Measurements from ENCODE around the gene PTPRD. TPM values are rescaled to one million over a fixed set of nuclear protein-coding genes. Genes with fewer than 3 reads are reported as not detected.

Gene PTPRD
- total and polyA plus RNA-seq, 9 of the 15 experiments (the other 6 are each of a cell fraction or from before 2014, with no cell fraction given) = 0.11 TPM; not detected in 8

DNA sequence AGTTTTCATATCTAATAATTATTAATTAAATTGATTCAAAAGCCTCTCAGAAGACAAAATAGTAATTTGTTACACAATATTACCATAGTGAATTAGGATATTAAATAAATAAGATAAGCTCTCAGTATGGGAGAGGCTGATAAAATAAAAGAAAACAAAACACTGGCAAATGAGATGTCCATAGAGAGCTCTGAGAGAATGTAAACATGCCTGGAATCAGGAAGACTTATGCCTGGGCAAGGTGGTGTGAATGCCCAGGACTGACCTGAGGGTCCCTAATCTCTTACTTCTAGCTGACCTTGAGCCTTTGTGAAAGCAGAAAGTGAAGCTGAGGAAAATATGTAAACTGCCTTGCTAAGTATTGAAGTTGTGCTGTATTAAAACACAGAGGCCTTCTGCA lies 616.5 kb downstream of the PTPRD start:
- no peak overlapping the region for H2AFZ ChIP-seq (ENCODE audit: low read depth, low read length)
- no peak overlapping the region for H3K4me3 ChIP-seq
- DNase-seq (ENCODE audit: extremely low read depth in 1 of 4, low spot score in 3 of 4) (no peak), FAIRE-seq (no peak), ATAC-seq (no peak)
- H4K20me1 ChIP-seq (replicated peaks; ENCODE audit: control insufficient read depth, insufficient read depth, low read length) = no peaks in the 10 kb centered on the region
- H3K79me2 ChIP-seq (ENCODE audit: control insufficient read depth, insufficient read depth, low read length) = no peaks in the 10 kb centered on the region
- H3K36me3 ChIP-seq (ENCODE audit: control insufficient read depth, insufficient read depth, low read length) = no peaks in the 10 kb centered on the region
- H3K27me3 ChIP-seq (ENCODE audit: control insufficient read depth in 2 of 2, insufficient read depth in 2 of 2, low read length in 2 of 2) = no peaks in the 10 kb centered on the region
- H3K9me3 ChIP-seq (replicated peaks; ENCODE audit: control insufficient read depth, insufficient read depth, low read depth, low read length) = no peaks in the 10 kb centered on the region
- intact Hi-C loops (cut with micrococcal nuclease) (no loop called here), in situ Hi-C loops (cut with MboI) (no loop called here)
- ChIA-PET POLR2A (no interaction called here), CTCF (ENCODE audit: low intra/inter-chr PET ratio) (no interaction called here)
- H3K4me2 ChIP-seq (ENCODE audit: insufficient read depth, low read length) = no peak overlapping the region
- no peak for TF ChIP-seq BRD9 (IDR thresholded peaks at IDR 0.05; ENCODE audit: low read depth, partially characterized antibody)
- no peak for TF ChIP-seq MTA2 (IDR thresholded peaks at IDR 0.05; ENCODE audit: low read depth)
- TF ChIP-seq, protein P1, sequence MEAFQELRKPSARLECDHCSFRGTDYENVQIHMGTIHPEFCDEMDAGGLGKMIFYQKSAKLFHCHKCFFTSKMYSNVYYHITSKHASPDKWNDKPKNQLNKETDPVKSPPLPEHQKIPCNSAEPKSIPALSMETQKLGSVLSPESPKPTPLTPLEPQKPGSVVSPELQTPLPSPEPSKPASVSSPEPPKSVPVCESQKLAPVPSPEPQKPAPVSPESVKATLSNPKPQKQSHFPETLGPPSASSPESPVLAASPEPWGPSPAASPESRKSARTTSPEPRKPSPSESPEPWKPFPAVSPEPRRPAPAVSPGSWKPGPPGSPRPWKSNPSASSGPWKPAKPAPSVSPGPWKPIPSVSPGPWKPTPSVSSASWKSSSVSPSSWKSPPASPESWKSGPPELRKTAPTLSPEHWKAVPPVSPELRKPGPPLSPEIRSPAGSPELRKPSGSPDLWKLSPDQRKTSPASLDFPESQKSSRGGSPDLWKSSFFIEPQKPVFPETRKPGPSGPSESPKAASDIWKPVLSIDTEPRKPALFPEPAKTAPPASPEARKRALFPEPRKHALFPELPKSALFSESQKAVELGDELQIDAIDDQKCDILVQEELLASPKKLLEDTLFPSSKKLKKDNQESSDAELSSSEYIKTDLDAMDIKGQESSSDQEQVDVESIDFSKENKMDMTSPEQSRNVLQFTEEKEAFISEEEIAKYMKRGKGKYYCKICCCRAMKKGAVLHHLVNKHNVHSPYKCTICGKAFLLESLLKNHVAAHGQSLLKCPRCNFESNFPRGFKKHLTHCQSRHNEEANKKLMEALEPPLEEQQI (IDR thresholded peaks at IDR 0.05) = no peak
- no peak for TF ChIP-seq TAF1 (IDR thresholded peaks at IDR 0.05; ENCODE audit: control insufficient read depth, extremely low read depth, insufficient read depth, low read length, severe bottlenecking)
- no peak for TF ChIP-seq EWSR1 (IDR thresholded peaks at IDR 0.05; ENCODE audit: borderline replicate concordance, low read depth, partially characterized antibody)
- no peak for TF ChIP-seq PCBP2 (IDR thresholded peaks at IDR 0.05; ENCODE audit: low read depth, low read length, poor library complexity, severe bottlenecking)
- TF ChIP-seq EP400 (IDR thresholded peaks at IDR 0.05) = no peak
- TF ChIP-seq HMG20A (CRISPR knock-in tag; conservative IDR thresholded peaks at IDR 0.05) = no peak
- no peak for TF ChIP-seq ZNF282 (CRISPR knock-in tag; IDR thresholded peaks at IDR 0.05)
- no peak for TF ChIP-seq ZNF551 (CRISPR knock-in tag; IDR thresholded peaks at IDR 0.05)
- H3K4me1 ChIP-seq (replicated peaks in 1 of 2; ENCODE audit: control insufficient read depth in 2 of 2, insufficient read depth in 2 of 2, low read length in 2 of 2) = no peaks in the 10 kb centered on the region
- no TSS peak for BruUV-seq (replicated peaks)
- no peak overlapping the region for H3K9ac ChIP-seq (ENCODE audit: insufficient read depth in 1 of 2, low read depth in 2 of 2, low read length in 2 of 2)
- no peaks in the 10 kb centered on the region for H3K9me1 ChIP-seq (ENCODE audit: control insufficient read depth, insufficient read depth, low read length)
- H3K27ac ChIP-seq (ENCODE audit: extremely low read depth, low read depth, low read length) = no peak overlapping the region
